Measurements from ENCODE around the gene LTB.
"Not testable (repeated sequence)": the region's sequence is repeated elsewhere in the genome, so short reads cannot be mapped to it uniquely, and the experiment has no call there.

Gene LTB

GRCh38 chr6:31607317-31607716 lies 25.1 kb upstream of the LTB start:
- DNase-seq (ENCODE audit: low spot score): no peak

GRCh38 chr6:31597006-31597405 lies 14.8 kb upstream of the LTB start:
- DNase-seq (ENCODE audit: low spot score): no peak

GRCh38 chr6:31592396-31592771 lies 10.2 kb upstream of the LTB start:
- no peak for DNase-seq (ENCODE audit: low spot score)

GRCh38 chr6:31590691-31591090 lies 8.5 kb upstream of the LTB start:
- DNase-seq (ENCODE audit: low spot score): not testable (repeated sequence)

GRCh38 chr6:31588871-31589650 lies 6.8 kb upstream of the LTB start:
- DNase-seq (ENCODE audit: low spot score): no peak

GRCh38 chr6:31587791-31588777 lies 5.9 kb upstream of the LTB start:
- no peak for DNase-seq (ENCODE audit: low spot score)

- DNase-seq (ENCODE audit: low spot score): no peak
Measured at GRCh38 chr6:31586599-31587281, 4.5 kb upstream of the LTB start.

GRCh38 chr6:31586008-31586407 lies 3.8 kb upstream of the LTB start, which contains the start of gene LST1:
Gene LST1 (plus strand): TSS chr6:31586277. CDS start chr6:31587300, 1,023 bp downstream.
- DNase-seq (ENCODE audit: low spot score): no peak

- DNase-seq (ENCODE audit: low spot score): no peak
Measured at GRCh38 chr6:31585491-31585890, 3.3 kb upstream of the LTB start.

GRCh38 chr6:31581434-31582229 lies 592 bp downstream of the LTB start:
- no peak for DNase-seq (ENCODE audit: low spot score)

GRCh38 chr6:31580807-31581433 lies 1.3 kb downstream of the LTB start:
- DNase-seq (ENCODE audit: low spot score): peak; percentile 69

- DNase-seq (ENCODE audit: low spot score): no peak
Measured at GRCh38 chr6:31580438-31580740, 1.8 kb downstream of the LTB start.

- DNase-seq (ENCODE audit: low spot score): no peak
Measured at GRCh38 chr6:31579546-31580437, 2.4 kb downstream of the LTB start.

- DNase-seq (ENCODE audit: low spot score): no peak
Measured at GRCh38 chr6:31579119-31579505, 3.1 kb downstream of the LTB start.

- no peak for DNase-seq (ENCODE audit: low spot score)
Measured at GRCh38 chr6:31578184-31579118, 3.8 kb downstream of the LTB start.

GRCh38 chr6:31577579-31577966 lies 4.7 kb downstream of the LTB start:
- no peak for DNase-seq (ENCODE audit: low spot score)

- no peak for DNase-seq (ENCODE audit: low spot score)
Measured at GRCh38 chr6:31576897-31577578, 5.2 kb downstream of the LTB start.

- no peak for DNase-seq (ENCODE audit: low spot score)
Measured at GRCh38 chr6:31575952-31576685, 6.1 kb downstream of the LTB start.

Measured in putamen (tissue), 1 donor.